Activated CD4-positive, alpha-beta T cell treated with anti-CD3 and anti-CD28 coated beads for 48 hours (primary cell): ENCODE measurements around the gene RELA.
"Not testable (repeated sequence)": the region's sequence is repeated elsewhere in the genome, so short reads cannot be mapped to it uniquely, and the experiment has no call there.

Experiments
- DNase-seq: peaks from one replicate; pipeline ENCODE4 v3.0.0-alpha.2; 2020

Gene RELA

GRCh38 chr11:65646958-65647701, 15.6 kb downstream of the RELA start:
- no peak for DNase-seq

GRCh38 chr11:65646288-65646957, 16.3 kb downstream of the RELA start:
- DNase-seq: no peak

GRCh38 chr11:65645710-65646109, 17.0 kb downstream of the RELA start:
- no peak for DNase-seq

GRCh38 chr11:65644837-65645236, 17.9 kb downstream of the RELA start:
- DNase-seq: no peak

GRCh38 chr11:65643971-65644370, 18.7 kb downstream of the RELA start:
- peak; percentile 50 for DNase-seq

- peak; percentile 51 for DNase-seq
Measured at GRCh38 chr11:65642014-65642671, 20.6 kb downstream of the RELA start.

- no peak for DNase-seq
Measured at GRCh38 chr11:65641297-65642013, 21.3 kb downstream of the RELA start.

GRCh38 chr11:65640483-65641296, 22.0 kb downstream of the RELA start:
- peak; percentile 46 for DNase-seq

- DNase-seq: peak; percentile 64
Measured at GRCh38 chr11:65639623-65640482, 22.9 kb downstream of the RELA start.

GRCh38 chr11:65639228-65639597, 23.5 kb downstream of the RELA start:
- DNase-seq: not testable (repeated sequence)

- DNase-seq: peak; percentile 81
Measured at GRCh38 chr11:65637794-65638419, 24.8 kb downstream of the RELA start, which contains the start of gene SIPA1. TSS of gene SIPA1 (plus strand) at chr11:65638101. CDS start at chr11:65640922, 2,821 bp downstream.

- DNase-seq: no peak
Measured at GRCh38 chr11:65637032-65637557, 25.6 kb downstream of the RELA start.

GRCh38 chr11:65636108-65637031, 26.3 kb downstream of the RELA start:
- no peak for DNase-seq

- no peak for DNase-seq
Measured at GRCh38 chr11:65634905-65635731, 27.6 kb downstream of the RELA start.

- DNase-seq: no peak
Measured at GRCh38 chr11:65634440-65634839, 28.3 kb downstream of the RELA start.

- DNase-seq: no peak
Measured at GRCh38 chr11:65634109-65634436, 28.6 kb downstream of the RELA start.

GRCh38 chr11:65633390-65634108, 29.2 kb downstream of the RELA start:
- no peak for DNase-seq

- no peak for DNase-seq
Measured at GRCh38 chr11:65630215-65630614, 32.5 kb downstream of the RELA start.
